HepG2 (cell line): Measurements from ENCODE around the gene PLCB1.

Source experiments
- ATF6 ChIP-seq: sonication (generic); formaldehyde crosslinking; conservative IDR thresholded peaks from 2 replicates; pipeline ENCODE4 v1.4.0; 2020; ENCODE audit warnings: missing genetic modification reagents
- CREB1 ChIP-seq, 2 experiments: fragments of 450-650 bp in 1 of 2; IDR thresholded peaks; 2 replicates each; pipeline ENCODE4 v1.6.1; 2016 to 2017; ENCODE audit warnings: control low read depth in 1 of 2, mild to moderate bottlenecking in 1 of 2, missing compliant biosample characterization in 1 of 2, missing genetic modification characterization in 1 of 2
- ISL2 ChIP-seq: sonication (generic); formaldehyde crosslinking; IDR thresholded peaks from 2 replicates; pipeline ENCODE4 v1.5.0; 2020; ENCODE audit warnings: missing genetic modification reagents
- MED13 ChIP-seq: sonication (generic); formaldehyde crosslinking; IDR thresholded peaks from 2 replicates; pipeline ENCODE4 v1.5.0; 2020; ENCODE audit warnings: missing genetic modification reagents
- MEIS2 ChIP-seq: sonication (generic); formaldehyde crosslinking; IDR thresholded peaks from 2 replicates; pipeline ENCODE4 v1.9.0; 2021; ENCODE audit warnings: mild to moderate bottlenecking, missing genetic modification reagents
- SUZ12 ChIP-seq: fragments of 150-350 bp; IDR thresholded peaks from 2 replicates; pipeline ENCODE4 v1.6.1; 2014; ENCODE audit warnings: low read depth, low read length
- TCF7L2 ChIP-seq: IDR thresholded peaks from 2 replicates; pipeline ENCODE4 v1.6.1; 2011; ENCODE audit warnings: mild to moderate bottlenecking, low read depth, low read length, moderate library complexity
- ZNF558 ChIP-seq: sonication (generic); formaldehyde crosslinking; IDR thresholded peaks from 2 replicates; pipeline ENCODE4 v1.9.0; 2022; ENCODE audit warnings: mild to moderate bottlenecking, missing genetic modification reagents, borderline replicate concordance
- TF ChIP-seq, protein P1 (sequence below): sonication (generic); formaldehyde crosslinking; IDR thresholded peaks from 2 replicates; pipeline ENCODE4 v1.5.0; 2020; ENCODE audit warnings: mild to moderate bottlenecking, missing genetic modification reagents, moderate library complexity

DNA sequence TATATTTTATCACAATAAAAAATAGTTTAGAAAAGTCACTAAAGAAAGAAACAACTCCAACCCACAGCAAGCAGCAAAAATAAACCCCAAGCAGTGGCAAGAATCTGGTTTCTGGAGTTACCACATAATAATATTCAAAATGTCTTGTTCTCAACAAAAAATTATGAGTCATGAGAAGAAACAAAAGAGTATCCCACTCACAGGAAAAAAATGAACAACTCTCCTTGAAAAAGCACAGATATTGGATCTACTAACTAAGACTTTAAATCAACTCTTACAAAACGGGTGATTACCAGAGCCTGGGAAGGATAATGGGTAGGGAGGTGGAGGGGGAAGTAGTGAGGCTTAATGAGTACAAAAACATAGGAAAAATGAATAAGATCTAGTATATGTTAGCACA lies 425.6 kb downstream of the PLCB1 start:
- TF ChIP-seq CREB1 (IDR thresholded peaks at IDR 0.05) (no peak), CREB1 (CRISPR knock-in tag; IDR thresholded peaks at IDR 0.05) (no peak), SUZ12 (no peak), TCF7L2 (no peak), ISL2 (CRISPR knock-in tag) (no peak), MEIS2 (no peak), ATF6 (CRISPR knock-in tag) (no peak), ZNF558 (CRISPR knock-in tag) (no peak), MED13 (CRISPR knock-in tag) (no peak)
- TF ChIP-seq, protein P1, sequence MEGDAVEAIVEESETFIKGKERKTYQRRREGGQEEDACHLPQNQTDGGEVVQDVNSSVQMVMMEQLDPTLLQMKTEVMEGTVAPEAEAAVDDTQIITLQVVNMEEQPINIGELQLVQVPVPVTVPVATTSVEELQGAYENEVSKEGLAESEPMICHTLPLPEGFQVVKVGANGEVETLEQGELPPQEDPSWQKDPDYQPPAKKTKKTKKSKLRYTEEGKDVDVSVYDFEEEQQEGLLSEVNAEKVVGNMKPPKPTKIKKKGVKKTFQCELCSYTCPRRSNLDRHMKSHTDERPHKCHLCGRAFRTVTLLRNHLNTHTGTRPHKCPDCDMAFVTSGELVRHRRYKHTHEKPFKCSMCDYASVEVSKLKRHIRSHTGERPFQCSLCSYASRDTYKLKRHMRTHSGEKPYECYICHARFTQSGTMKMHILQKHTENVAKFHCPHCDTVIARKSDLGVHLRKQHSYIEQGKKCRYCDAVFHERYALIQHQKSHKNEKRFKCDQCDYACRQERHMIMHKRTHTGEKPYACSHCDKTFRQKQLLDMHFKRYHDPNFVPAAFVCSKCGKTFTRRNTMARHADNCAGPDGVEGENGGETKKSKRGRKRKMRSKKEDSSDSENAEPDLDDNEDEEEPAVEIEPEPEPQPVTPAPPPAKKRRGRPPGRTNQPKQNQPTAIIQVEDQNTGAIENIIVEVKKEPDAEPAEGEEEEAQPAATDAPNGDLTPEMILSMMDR (CRISPR knock-in tag), result no peak
